Common myeloid progenitor, CD34-positive (primary cell): ENCODE measurements around the gene ZNF75A.

Experiments used
- CTCF ChIA-PET: fragments of 350-600 bp; sonication (Branson Sonifier 250); formaldehyde crosslinking; loops from one replicate; lab custom pipeline; 2021; ENCODE audit warnings: antibody characterized with exemption; lab: Charles Lee
- POLR2A ChIA-PET: fragments of 350-600 bp; sonication (Branson Sonifier 250); formaldehyde crosslinking; loops from one replicate; lab custom pipeline; 2021; ENCODE audit warnings: antibody characterized with exemption; lab: Charles Lee
- DNase-seq, 3 donors: peaks; one replicate each; pipeline versions ENCODE4 v3.0.0 to v3.0.0-alpha.2; 2013
- H3K27ac ChIP-seq, 2 experiments: 1 replicate in 1 of 2; 2 replicates in 1 of 2; pipeline ENCODE4 v1.7.0; 2013; ENCODE audit warnings: inconsistent platforms in 2 of 2, low read length in 2 of 2, mild to moderate bottlenecking in 2 of 2, low read depth in 1 of 2, moderate library complexity in 1 of 2; ENCODE audit not compliant: severe bottlenecking in 2 of 2, insufficient read depth in 1 of 2, poor library complexity in 1 of 2
- H3K27me3 ChIP-seq, 5 experiments: replicated peaks in 2 of 5; 1 replicate in 3 of 5; 2 replicates in 2 of 5; pipeline versions ENCODE4 v1.6.1 to v1.7.0; 2013; ENCODE audit warnings: low read length in 4 of 5, mild to moderate bottlenecking in 2 of 5, moderate library complexity in 2 of 5, inconsistent platforms in 1 of 5; ENCODE audit not compliant: insufficient read depth in 5 of 5, control insufficient read depth in 4 of 5
- H3K36me3 ChIP-seq, 4 experiments: 1 replicate in 2 of 4; 2 replicates in 2 of 4; pipeline versions ENCODE4 v1.6.1 to v1.7.0; 2013; ENCODE audit warnings: low read length in 3 of 4, control low read depth in 1 of 4, mild to moderate bottlenecking in 1 of 4; ENCODE audit not compliant: control insufficient read depth in 4 of 4, insufficient read depth in 4 of 4
- H3K4me1 ChIP-seq, 4 experiments: 1 replicate in 3 of 4; 2 replicates in 1 of 4; pipeline versions ENCODE4 v1.6.1 to v1.7.1; 2013; ENCODE audit warnings: low read length in 3 of 4, mild to moderate bottlenecking in 3 of 4, control low read depth in 1 of 4, inconsistent platforms in 1 of 4, moderate library complexity in 1 of 4; ENCODE audit not compliant: control insufficient read depth in 4 of 4, insufficient read depth in 4 of 4; ENCODE audit errors: control extremely low read depth in 1 of 4
- H3K4me3 ChIP-seq, 7 experiments: 1 replicate in 4 of 7; 2 replicates in 3 of 7; pipeline versions ENCODE4 v1.5.1 to v1.7.0; 2013; ENCODE audit warnings: mild to moderate bottlenecking in 7 of 7, low read length in 6 of 7, moderate library complexity in 6 of 7, inconsistent platforms in 2 of 7, low read depth in 2 of 7, control low read depth in 1 of 7; ENCODE audit not compliant: insufficient read depth in 4 of 7, control insufficient read depth in 1 of 7; ENCODE audit errors: extremely low read depth in 1 of 7
- H3K9me3 ChIP-seq, 5 experiments: 1 replicate in 4 of 5; 2 replicates in 1 of 5; pipeline versions ENCODE4 v1.6.1 to v1.7.1; 2013; ENCODE audit warnings: low read length in 4 of 5, mild to moderate bottlenecking in 2 of 5, inconsistent platforms in 1 of 5, low read depth in 1 of 5, moderate library complexity in 1 of 5; ENCODE audit not compliant: control insufficient read depth in 4 of 5, insufficient read depth in 2 of 5; ENCODE audit errors: control extremely low read depth in 1 of 5
- WGBS: methylation state at CpG from one replicate; pipeline ENCODE4 v1.1.5; 2013; ENCODE audit not compliant: insufficient coverage; 5-methylcytosine and 5-hydroxymethylcytosine counted together

The ZNF75A gene

DNA sequence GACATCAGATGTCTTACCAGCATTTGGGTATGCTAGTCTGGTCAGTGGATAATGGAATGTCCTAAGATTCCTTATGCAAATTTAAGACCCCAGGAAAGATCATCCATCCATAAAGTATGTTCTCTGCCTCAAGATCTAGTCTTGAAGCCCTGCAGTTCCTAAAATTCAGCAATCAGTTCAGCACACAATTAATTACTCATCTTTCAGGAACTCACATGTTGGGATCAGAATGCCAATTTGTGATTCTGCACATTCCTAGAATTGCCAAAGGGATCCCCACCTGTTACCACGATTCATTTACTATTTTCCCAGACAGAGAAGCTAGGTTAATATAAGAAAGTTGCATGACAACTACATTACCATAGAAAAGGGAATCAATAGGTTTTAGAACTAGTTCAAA is 53.6 kb downstream of the ZNF75A start:
- Histone ChIP-seq H3K9me3 (peaks cover 2 to 34% (median 10%) of the 10 kb centered on the region in 5 experiments), H3K36me3 (no peaks in the 10 kb centered on the region), H3K4me3 (no peak overlapping the region), H3K4me1 (no peaks in the 10 kb centered on the region), H3K27ac (no peak overlapping the region), H3K27me3 (peaks cover 0 to 6% (median 0%) of the 10 kb centered on the region in 5 experiments)
- ChIA-PET CTCF (no interaction called here), POLR2A (no interaction called here)
- no CpG with 5 or more reads among the region's 1 CpG for WGBS
- DNase-seq: no peak

DNA sequence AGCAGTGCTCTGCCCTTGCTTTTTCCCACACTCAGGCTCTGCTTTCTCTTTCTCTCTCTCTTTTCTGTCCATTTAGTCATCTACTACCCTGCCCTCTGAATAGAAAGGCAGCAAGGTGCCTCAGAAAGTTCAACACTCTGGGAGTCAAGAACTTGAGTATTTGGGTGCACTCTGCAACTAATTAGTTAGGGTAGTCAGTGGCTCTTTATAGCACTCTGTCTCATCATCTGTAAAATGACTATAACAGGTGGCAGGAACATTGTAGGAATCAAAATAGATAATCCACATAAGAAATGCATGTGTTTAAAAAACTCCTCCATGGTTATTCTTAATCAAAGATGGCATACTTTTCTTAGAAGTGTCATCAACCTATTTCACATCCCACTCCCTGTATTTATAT is 57.6 kb downstream of the ZNF75A start:
- H3K9me3 ChIP-seq: peaks cover 2 to 30% (median 14%) of the 10 kb centered on the region in 5 experiments
- CTCF ChIA-PET: no interaction called here
- POLR2A ChIA-PET: interaction anchor here (0.6 kb wide), 2 partner anchors 30 to 43 kb away, joined by 3 read pairs; no protein-coding TSS in a partner anchor

DNA sequence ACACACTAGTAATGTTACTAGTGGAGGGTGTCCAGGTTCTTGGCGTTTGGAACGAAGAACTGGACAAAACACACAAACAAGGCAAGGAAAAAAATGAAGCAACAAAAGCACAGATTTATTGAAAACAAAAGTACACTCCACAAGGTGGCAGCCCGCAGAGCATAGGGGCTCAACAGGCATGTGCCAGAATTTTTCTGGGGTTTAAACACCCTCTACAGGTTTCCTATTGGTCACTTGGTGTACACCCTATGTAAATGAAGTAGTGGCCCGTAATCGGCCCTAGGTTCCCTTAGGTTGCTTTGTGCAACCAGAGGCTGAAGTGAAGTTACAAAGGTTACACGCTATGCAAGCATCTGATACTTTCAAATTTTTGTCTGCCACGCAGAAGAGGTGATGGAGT is 58.5 kb downstream of the ZNF75A start:
- ChIA-PET CTCF (no interaction called here), POLR2A (interaction anchor here (0.6 kb wide), 2 partner anchors 29 to 43 kb away, joined by 3 read pairs; no protein-coding TSS in a partner anchor)
- Histone ChIP-seq H3K4me3 (no peak overlapping the region), H3K27me3 (peaks cover 0 to 6% (median 0%) of the 10 kb centered on the region in 5 experiments), H3K9me3 (peaks cover 2 to 32% (median 14%) of the 10 kb centered on the region in 5 experiments), H3K27ac (no peak overlapping the region), H3K4me1 (peaks cover 0 to 12% (median 9%) of the 10 kb centered on the region in 4 experiments), H3K36me3 (no peaks in the 10 kb centered on the region)
- peak in 1 of 3 donors; percentile 29 for DNase-seq
- WGBS: 97% methylated on average over 5 of the region's 7 CpGs

More for the DNA sequence above, 57.6 kb downstream of the ZNF75A start:
- Histone ChIP-seq H3K4me3 (no peak overlapping the region), H3K36me3 (no peaks in the 10 kb centered on the region), H3K4me1 (peaks cover 0 to 12% (median 9%) of the 10 kb centered on the region in 4 experiments), H3K27me3 (peaks cover 0 to 6% (median 0%) of the 10 kb centered on the region in 5 experiments), H3K27ac (no peak overlapping the region)
- DNase-seq: no peak

DNA sequence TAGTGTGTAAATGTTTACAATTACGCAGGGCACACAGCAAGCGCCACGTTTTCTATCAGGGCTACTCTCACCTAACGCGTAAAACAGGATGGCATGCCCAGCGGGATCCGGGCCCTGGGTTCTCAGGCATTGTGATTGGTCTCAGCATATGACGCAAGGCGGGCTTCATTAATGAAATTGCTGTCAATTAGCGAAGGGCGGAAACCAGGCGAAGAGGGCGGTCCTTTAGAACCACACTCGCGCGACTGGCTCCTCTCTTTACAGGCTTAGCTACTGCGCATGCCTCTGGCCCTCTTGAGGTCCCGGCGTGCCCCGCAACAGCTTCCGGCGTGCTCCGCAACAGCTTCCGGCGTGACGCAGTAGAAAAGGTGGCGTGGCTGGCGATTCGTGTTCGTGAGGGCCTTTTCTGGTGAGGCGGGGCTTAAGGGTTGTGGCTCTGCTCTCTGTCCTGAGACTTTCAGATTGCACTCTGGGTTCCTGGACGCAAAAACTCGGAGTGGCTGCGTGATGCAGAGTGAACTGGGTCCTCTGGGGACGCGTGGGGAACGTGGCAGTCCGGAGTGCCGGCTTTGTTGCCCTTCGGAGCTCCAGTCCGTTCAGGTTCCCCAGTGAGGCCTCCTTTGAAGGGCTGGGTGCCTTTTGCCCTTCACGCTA is 59.6 kb downstream of the ZNF75A start:
- Histone ChIP-seq H3K4me1 (peaks cover 0 to 12% (median 9%) of the 10 kb centered on the region in 4 experiments), H3K27me3 (peaks cover 0 to 6% (median 0%) of the 10 kb centered on the region in 5 experiments), H3K9me3 (peaks cover 2 to 36% (median 18%) of the 10 kb centered on the region in 5 experiments), H3K36me3 (no peaks in the 10 kb centered on the region), H3K4me3 (peak overlapping the region; percentile 15 to 77 (median 65)), H3K27ac (peak overlapping the region; percentile 61 to 80)
- ChIA-PET CTCF (no interaction called here), POLR2A (no interaction called here)
- peak; percentile 93 to 98 (median 97) for DNase-seq
- WGBS: 22% methylated on average over 42 of the region's 42 CpGs
